GM11168 (cell line): Measurements from ENCODE around the gene ANO5.
"Not testable (repeated sequence)": the region's sequence is repeated elsewhere in the genome, so short reads cannot be mapped to it uniquely, and the experiment has no call there.

ENCODE experiments used
- in situ Hi-C: fragments of 300-500 bp; cut with MboI; formaldehyde crosslinking; loops from one replicate; pipeline ENCODE4 v1.12.0; 2022; ENCODE audit warnings: low sequenced_read_pairs; ENCODE audit not compliant: unreplicated experiment

The ANO5 gene

DNA sequence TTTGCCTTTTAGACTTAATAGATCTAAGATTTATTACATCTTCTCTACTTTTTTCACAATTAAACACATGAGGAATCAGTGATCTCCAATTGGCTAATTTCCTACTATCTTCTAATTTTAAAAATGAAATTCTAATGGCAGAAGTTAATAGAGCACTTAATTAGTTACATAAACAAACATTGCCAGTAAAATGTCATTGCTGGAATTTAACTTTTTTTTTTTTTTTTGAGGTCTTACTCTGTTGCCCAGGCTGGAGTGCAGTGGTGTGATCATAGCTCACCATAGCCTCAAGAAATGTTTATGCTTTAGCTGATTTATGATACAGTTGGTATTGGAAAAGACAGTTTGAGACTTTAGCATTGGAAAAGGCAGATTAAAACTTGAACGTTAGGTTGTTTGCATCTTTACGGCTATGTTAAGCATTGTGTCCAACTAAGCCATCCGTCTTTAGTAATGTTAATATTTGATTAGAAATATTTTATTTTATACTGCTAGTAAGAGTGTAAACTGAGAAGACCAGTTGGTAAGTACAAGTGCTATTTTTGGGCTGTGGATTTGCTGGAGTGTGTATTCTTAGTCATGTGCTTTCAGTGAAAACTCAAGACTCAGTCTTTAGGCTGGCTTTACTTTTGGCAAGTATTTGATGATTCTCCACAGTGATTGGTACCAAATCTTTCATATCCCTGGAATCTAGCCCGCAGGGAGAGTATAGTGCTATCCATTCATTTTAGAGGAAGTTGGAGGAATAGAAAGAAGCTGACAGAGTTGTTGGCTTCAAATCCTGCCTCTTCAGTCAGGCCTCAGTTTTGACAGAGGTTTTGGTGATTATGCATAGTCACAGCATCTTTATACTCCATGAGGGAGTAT is 4.5 kb downstream of the ANO5 start:
- in situ Hi-C loops = no loop called here

DNA sequence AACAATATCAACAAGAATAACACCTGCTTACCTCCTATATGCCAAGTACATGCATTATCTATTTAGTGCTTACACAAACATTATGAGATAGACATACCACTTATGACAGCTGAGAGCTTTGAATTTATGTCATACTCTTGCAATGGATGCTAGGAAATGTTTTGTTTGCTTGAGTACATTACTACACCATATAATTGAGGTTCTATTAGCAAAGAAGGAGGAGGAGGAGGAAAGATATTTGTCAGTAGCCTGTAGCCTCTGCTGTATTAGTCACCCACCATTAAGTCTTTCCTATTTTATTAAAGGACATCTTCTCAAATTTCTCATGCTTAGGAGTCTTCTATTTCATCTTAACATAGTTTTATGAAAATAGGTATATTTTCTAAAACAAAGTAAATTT is 6.4 kb downstream of the ANO5 start:
- in situ Hi-C loops = no loop called here

- in situ Hi-C loops = no loop called here
Measured at GRCh38 chr11:22203281-22203680, 10.4 kb downstream of the ANO5 start.

- in situ Hi-C loops = no loop called here
Measured at GRCh38 chr11:22207162-22207561, 14.3 kb downstream of the ANO5 start.

DNA sequence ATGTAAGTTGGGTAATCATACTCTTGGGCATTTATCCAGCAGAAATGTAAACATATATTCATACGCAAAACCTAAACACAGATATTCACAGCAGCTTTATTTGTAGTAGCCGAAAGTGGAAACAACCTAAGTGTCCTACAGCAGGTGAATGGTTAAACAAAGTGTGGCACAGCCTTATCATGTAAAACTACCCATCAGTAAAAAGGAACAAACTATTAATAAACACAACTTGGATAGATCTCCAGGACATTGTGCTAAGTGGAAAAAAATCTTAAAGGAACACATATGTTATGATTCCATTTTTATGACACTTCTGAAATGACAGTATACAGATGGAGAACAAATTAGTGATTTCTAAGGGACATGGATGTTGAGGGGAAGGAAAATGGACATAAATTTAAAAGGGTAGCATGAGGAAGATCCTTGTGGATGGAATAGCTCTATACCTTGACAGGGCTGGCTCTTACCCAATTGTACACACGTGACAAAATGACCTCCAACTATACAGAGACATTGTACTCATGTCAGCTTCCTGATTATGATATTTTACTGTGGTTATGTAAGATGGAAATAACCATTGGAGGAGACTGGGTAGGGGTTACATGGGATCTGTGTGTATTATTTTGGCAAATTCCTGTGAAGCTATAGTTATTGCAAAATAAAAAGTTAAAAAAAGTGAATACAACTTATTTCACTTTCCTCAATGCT is 15.4 kb downstream of the ANO5 start:
- in situ Hi-C loops = no loop called here

- in situ Hi-C loops = no loop called here
Measured at GRCh38 chr11:22216940-22217339, 24.1 kb downstream of the ANO5 start.

DNA sequence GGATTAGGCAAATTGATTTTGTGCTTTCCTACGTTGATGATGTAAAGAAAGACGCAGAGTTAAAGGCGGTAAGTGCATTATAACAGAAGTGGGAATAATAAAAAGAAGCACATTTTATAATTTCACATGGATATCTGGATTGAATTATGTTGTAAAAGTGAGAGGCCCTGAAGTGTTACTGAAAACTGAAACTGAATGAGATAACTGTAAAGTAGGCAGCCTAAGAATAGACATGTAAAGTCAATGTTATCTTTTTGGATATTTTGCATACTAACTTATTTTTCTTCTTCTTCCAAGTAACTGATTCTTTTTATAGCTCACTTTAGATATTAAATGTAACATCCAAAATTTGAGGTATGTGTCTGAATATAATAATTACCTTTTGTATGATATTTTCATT is 28.3 kb downstream of the ANO5 start:
- in situ Hi-C loops = no loop called here

DNA sequence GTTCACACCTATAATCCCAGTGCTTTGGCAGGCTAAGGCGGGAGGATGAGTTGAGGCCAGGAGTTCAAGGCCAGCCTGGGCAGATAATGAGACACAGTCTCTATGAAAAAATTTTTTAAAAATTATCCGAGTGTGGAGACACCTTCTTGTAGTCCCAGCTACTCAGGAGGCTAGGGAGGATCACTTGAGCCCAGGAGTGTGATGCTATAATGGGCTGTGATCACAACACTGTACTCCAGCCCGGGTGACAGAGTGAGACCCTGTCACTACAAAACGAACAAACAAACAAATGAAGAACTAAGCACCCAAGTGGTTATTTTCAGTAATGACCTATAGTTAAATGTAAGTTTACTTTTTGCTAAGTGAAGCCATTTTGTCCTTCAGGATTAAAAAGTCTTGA is 32.3 kb downstream of the ANO5 start:
- in situ Hi-C loops = no loop called here

DNA sequence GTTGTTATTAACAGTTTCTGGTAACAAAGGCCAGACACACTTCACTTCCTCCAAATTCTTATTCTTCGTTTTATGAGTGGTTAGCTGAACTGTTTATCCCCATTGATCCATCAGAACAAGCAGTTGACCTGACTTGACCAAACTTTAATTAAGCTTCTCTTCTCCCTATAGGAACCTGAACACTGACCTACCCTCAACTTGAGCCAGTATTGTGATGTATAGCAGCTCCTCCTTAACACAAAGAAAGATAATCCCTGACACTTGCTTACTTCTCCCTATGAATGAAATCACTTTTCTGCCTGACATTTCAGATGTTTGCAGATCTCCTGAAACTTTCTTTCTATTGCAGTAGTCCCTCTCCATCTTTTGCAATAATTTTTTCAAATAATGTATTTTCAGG is 41.9 kb downstream of the ANO5 start:
- in situ Hi-C loops = no loop called here

DNA sequence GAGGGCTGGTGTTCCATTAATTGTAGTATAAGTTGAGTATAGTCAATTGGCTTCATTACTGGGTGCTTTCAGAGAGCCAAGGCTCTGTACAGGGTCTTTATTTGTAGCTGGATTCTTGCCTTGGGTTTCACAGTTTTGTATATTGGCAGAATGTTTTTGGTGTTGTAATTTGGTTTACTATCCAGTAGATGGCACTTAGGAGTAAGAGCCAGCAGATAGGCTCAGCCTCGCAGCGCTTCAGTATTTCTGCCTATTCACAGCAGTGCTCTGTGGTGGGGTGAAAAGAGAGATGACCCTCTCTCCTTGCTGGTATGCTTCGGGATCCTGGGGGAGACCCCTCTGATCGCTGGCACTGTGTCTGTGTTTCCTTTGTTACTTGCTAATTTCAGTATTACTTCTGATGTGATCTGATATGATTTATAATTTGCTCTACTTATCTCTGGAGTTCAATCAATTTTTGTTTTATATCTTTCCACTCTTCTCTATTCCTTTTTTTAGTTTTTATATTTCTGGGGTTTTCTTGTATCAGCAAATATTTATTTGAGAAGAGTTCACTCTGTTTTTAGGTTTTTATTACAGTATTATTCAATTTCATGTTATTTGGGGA is 52.2 kb downstream of the ANO5 start:
- in situ Hi-C loops = no loop called here

DNA sequence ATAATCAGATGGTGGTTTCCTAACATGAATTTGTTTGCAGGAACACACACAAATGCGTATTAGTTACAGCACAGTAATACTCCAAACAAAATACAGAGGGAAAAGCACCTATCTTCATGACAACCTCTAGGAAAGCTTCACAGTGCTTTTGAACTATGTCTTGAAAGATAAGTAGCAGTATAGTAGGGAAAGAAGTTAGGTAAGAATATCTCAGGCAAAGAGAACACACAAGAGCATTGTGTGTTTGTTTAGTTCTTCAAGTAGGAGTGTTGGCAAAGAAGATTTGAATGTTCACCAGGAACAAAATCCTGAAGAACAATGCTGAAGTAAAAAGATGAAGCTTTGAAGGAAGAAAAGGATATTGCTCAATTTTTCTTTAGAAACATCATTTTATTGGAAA is 54.1 kb downstream of the ANO5 start:
- in situ Hi-C loops = no loop called here

DNA sequence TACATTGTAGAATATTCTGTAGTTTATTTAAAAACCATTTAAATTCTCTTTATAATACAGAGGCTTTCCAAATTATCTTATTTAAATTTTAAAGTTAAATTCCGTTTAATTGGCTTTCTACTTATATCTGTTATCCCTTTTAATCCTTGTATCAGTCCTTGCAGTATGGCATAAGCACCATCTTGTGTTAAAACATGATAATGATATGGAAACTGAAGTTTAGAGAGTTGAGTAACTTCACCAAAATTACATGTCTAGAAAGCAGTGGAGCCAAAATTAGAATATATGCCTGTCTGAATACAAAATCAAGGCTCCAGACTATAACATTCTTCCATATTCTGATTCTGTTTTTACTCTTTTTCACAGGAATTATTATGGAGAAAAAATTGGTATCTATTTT is 57.0 kb downstream of the ANO5 start:
- in situ Hi-C loops = no loop called here

- in situ Hi-C loops = no loop called here
Measured at GRCh38 chr11:22256876-22257275, 64.0 kb downstream of the ANO5 start.

GRCh38 chr11:22263613-22264012 is 70.7 kb downstream of the ANO5 start:
- in situ Hi-C loops = no loop called here

DNA sequence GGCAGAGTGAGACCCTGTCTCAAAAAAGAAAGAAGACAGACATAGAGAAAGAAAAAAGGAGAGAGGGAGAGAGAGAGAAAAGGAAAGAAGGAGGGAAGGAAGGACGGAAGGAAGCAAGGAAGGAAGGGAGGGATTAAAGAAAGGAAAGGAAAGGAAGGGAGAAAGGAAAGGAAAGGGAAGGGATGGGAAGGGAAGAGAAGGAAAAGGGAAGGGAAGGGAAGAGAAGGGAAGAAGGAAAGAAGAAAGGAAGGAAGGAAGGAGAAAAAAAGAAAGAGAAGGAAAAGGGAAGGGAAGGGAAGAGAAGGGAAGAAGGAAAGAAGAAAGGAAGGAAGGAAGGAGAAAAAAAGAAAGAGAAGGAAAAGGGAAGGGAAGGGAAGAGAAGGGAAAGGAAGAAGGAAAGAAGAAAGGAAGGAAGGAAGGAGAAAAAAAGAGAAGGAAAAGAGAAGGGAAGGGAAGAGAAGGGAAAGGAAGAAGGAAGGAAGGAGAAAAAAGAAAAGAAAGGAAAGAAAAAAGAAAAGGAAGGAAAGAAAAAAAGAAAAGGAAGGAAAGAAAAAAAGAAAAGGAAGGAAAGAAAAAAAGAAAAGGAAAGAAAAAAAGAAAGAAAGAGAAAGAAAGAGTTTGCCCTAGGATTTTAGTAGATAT is 76.2 kb downstream of the ANO5 start:
- in situ Hi-C loops = not testable (repeated sequence)

- in situ Hi-C loops = no loop called here
Measured at GRCh38 chr11:22273781-22274180, 80.9 kb downstream of the ANO5 start.

GRCh38 chr11:22275600-22275999 is 82.7 kb downstream of the ANO5 start:
- in situ Hi-C loops = no loop called here

DNA sequence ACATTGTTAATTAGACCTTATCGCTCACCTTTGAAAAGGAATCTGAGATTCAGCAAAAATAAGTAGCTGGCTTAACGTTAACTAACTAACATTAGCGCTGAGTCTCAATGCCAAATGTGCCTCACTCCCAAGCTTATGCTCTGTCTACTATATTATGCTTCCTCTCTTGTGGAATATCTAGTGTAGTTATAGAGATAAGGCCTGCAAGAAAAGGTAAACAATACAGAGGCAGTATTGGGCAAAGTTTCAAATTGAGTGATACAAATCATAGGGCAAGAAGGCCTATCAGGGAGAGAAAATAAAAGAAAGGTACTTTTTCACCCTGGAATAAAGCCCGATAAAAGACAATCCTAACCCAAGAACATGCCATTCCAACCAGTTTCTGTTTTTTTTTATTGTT is 83.7 kb downstream of the ANO5 start:
- in situ Hi-C loops = no loop called here

GRCh38 chr11:22284991-22285390 is 92.1 kb downstream of the ANO5 start:
- in situ Hi-C loops = not testable (repeated sequence)

GRCh38 chr11:22302368-22302767 is 109.5 kb downstream of the ANO5 start:
- in situ Hi-C loops = no loop called here
